Lung (tissue), 12 donors: ENCODE data around the gene TLE5. TPM values are rescaled to one million over a fixed set of nuclear protein-coding genes. Genes with fewer than 3 reads are reported as not detected.

Experiments
- ATAC-seq: fragments of 200-7000 bp; cut with Tn5 transposase; one replicate; pipeline ENCODE4 v1.9.1; 2020; ENCODE audit warnings: moderate number of reproducible peaks; ENCODE audit not compliant: insufficient read depth, low FRiP score
- DNase-seq, 3 donors: peaks; one replicate each; pipeline ENCODE4 v3.0.0-alpha.2; 2013 to 2017
- H3K27ac ChIP-seq, 2 donors: one replicate each; pipeline ENCODE4 v1.5.1; 2013; ENCODE audit warnings: mild to moderate bottlenecking in 2 of 2, moderate library complexity in 2 of 2, control low read depth in 1 of 2, inconsistent platforms in 1 of 2, low read depth in 1 of 2, low read length in 1 of 2
- H3K27me3 ChIP-seq, 3 donors: one replicate each; pipeline ENCODE4 v1.5.1; 2013; ENCODE audit warnings: low read length in 2 of 3; ENCODE audit not compliant: control insufficient read depth in 3 of 3, insufficient read depth in 3 of 3
- H3K36me3 ChIP-seq, 4 donors: one replicate each; pipeline ENCODE4 v1.5.1; 2013; ENCODE audit warnings: low read length in 4 of 4, mild to moderate bottlenecking in 1 of 4, moderate library complexity in 1 of 4; ENCODE audit not compliant: control insufficient read depth in 4 of 4, insufficient read depth in 4 of 4
- H3K4me1 ChIP-seq, 5 donors: one replicate each; pipeline ENCODE4 v1.5.1; 2013; ENCODE audit warnings: low read length in 5 of 5, mild to moderate bottlenecking in 2 of 5, moderate library complexity in 1 of 5; ENCODE audit not compliant: control insufficient read depth in 5 of 5, insufficient read depth in 5 of 5
- H3K4me3 ChIP-seq: one replicate; pipeline ENCODE4 v1.5.1; 2013; ENCODE audit warnings: mild to moderate bottlenecking, control low read depth, moderate library complexity
- H3K9ac ChIP-seq, 2 donors: one replicate each; pipeline ENCODE4 v1.5.1; 2013; ENCODE audit warnings: low read length in 2 of 2, control low read depth in 1 of 2; ENCODE audit not compliant: insufficient read depth in 1 of 2
- H3K9me3 ChIP-seq, 4 donors: one replicate each; pipeline ENCODE4 v1.5.1; 2013; ENCODE audit warnings: low read length in 3 of 4, mild to moderate bottlenecking in 1 of 4, moderate library complexity in 1 of 4; ENCODE audit not compliant: control insufficient read depth in 4 of 4, insufficient read depth in 3 of 4
- CTCF ChIP-seq: IDR thresholded peaks from 2 replicates; pipeline ENCODE4 v1.5.1; 2012; ENCODE audit warnings: mild to moderate bottlenecking; ENCODE audit errors: control extremely low read depth, extremely low read depth
- WGBS, 2 donors: extraction: QIAGEN DNeasy Blood & Tissue Kit; methylation state at CpG; one replicate each; pipeline ENCODE4 v1.1.7; 2013; 5-methylcytosine and 5-hydroxymethylcytosine counted together
- polyA plus RNA-seq, 2 donors: library from polyadenylated mRNA; stranded (reverse); fragments of 200-250 nt; gene quantifications; one replicate each; pipeline ENCODE4 v1.2.1, GENCODE V29; 2013
- total RNA-seq, 2 donors: library from RNA; depleted of rRNA in 1 of 2; stranded (reverse); fragments of >200 nt in 1 of 2; gene quantifications; one replicate each; pipeline ENCODE4 v1.2.1, GENCODE V29; 2014 to 2021
- donor health status: control.
- donor health status: control.
- donor health status: Bipolar disorder and iron deficiency.
- donor health status: healthy.
- donor health status: DM: yes; HTN: yes; CAD: no.

TLE5 gene
- total and polyA plus RNA-seq, 4 donors, result 179 to 797 (median 410) TPM

DNA sequence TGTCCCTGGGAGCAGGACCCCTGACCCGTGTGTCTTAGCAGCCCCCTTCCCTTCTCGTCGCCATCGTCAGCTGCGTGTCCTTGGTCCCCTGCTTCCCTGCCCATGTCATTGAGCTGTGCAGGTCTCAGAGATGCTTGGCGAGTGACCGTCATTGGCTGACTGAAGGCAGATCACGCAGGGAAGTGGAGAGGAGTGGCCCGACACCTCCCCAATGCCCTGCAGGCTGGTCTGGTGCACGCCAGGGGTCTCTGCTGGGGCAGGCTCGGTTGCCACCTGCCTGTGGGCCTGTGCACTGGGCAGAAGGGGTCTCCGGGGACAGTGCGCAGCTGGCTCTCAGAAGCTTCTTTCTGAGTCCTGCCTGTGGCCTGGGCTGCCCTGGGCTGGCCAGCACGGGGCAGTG, 38.0 kb upstream of the TLE5 start:
- TF ChIP-seq CTCF, result no peak
- DNase-seq (no peak), ATAC-seq (no peak)
- no peaks in the 10 kb centered on the region for H3K36me3 ChIP-seq
- peak overlapping the region in 1 of 2 donors; percentile 82 for H3K27ac ChIP-seq
- no peak overlapping the region for H3K9ac ChIP-seq
- WGBS, 2 donors, result 79 to 89% methylated on average over 14 of the region's 14 CpGs
- H3K9me3 ChIP-seq, result no peaks in the 10 kb centered on the region
- no peaks in the 10 kb centered on the region for H3K27me3 ChIP-seq
- peaks cover 5 to 49% (median 34%) of the 10 kb centered on the region in 5 donors for H3K4me1 ChIP-seq
- H3K4me3 ChIP-seq, result no peak overlapping the region

- 88 to 90% methylated on average over 28 to 29 of the region's 29 CpGs for WGBS, 2 donors
- Histone ChIP-seq H3K9me3 (no peaks in the 10 kb centered on the region), H3K27me3 (no peaks in the 10 kb centered on the region), H3K4me1 (peaks cover 5 to 49% (median 34%) of the 10 kb centered on the region in 5 donors), H3K4me3 (no peak overlapping the region), H3K27ac (peak overlapping the region; percentile 82 to 85), H3K9ac (no peak overlapping the region), H3K36me3 (peaks cover 0 to 4% (median 0%) of the 10 kb centered on the region in 4 donors)
- DNase-seq (no peak), ATAC-seq (no peak)
- TF ChIP-seq CTCF, result no peak
Measured at GRCh38 chr19:3099347-3100145, 37.3 kb upstream of the TLE5 start.

DNA sequence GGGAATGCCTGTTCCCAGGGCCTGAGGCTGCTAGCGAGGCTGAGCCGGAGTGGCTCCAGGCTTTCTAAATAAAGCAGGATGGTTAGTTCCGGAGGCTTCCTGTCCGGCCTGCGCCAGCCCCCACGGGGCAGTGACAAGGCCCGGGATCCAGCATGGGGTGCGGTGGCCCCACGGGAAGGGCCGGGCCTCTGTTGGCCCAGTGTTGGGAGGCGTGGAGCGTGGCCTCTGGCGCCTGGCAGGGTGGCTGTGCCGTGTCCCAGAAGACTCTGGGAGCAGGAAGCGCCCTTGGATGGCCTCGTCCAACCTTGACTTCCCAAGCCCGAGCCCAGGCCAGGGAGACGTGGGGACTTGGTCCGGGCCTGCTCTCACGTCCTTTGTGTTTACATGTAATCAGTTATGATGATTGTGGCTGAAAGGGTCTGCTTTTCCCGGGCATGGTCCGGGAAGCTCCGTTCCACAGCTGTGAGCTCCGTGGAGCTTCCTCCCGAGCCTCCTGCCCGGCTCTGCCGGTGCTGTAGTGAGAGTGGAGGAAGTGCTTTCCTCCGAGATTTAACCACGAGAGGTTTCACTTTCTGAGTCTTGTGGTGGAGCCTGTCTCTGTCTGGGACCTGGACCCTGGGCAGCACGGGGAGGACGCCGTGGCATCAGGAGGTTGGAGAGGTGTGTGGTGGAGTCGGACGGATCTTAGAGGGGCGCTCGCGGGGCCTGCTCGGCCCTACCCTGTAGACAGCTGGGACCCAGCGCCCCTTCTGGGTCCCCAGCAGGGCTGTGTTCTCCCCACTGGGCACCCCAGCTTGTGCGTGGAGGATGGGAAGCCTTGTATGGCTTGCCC, 36.4 kb upstream of the TLE5 start:
- no peak for TF ChIP-seq CTCF
- Histone ChIP-seq H3K4me3 (no peak overlapping the region), H3K27ac (peak overlapping the region; percentile 82 to 85), H3K4me1 (peaks cover 5 to 43% (median 33%) of the 10 kb centered on the region in 5 donors), H3K9me3 (no peaks in the 10 kb centered on the region), H3K27me3 (no peaks in the 10 kb centered on the region), H3K36me3 (peaks cover 0 to 4% (median 0%) of the 10 kb centered on the region in 4 donors), H3K9ac (peak overlapping the region; percentile 37 to 51)
- DNase-seq, result peak; percentile 35 to 62 (median 42)
- 22 to 23% methylated on average over 38 to 40 of the region's 40 CpGs for WGBS, 2 donors
- ATAC-seq, result no peak
